Loucy (cell line): Measurements from ENCODE around the gene NUDCD2.

Source experiments
- CTCF ChIP-seq: fragments of 200-600 bp; sonication (generic); conservative IDR thresholded peaks from 2 replicates; pipeline ENCODE4 v1.5.1; 2014; ENCODE audit warnings: mild to moderate bottlenecking, antibody characterized with exemption, low read length
- EZH2phosphoT487 ChIP-seq: fragments of 200-600 bp; IDR thresholded peaks from 2 replicates; pipeline ENCODE4 v1.6.1; 2018; ENCODE audit warnings: antibody characterized with exemption, mild to moderate bottlenecking, moderate library complexity, borderline replicate concordance

GRCh38 chr5:163399923-163400322, 60.0 kb downstream of the NUDCD2 start:
- TF ChIP-seq CTCF (no peak), EZH2phosphoT487 (no peak)
